GM18867 (cell line): ENCODE measurements around the gene PLVAP.

Source experiments
- ATAC-seq: cut with Tn5 transposase; IDR thresholded peaks from one replicate; pipeline ENCODE4 v1.9.1; 2021; ENCODE audit warnings: mild to moderate bottlenecking, moderate library complexity; ENCODE audit not compliant: unreplicated experiment

The PLVAP gene

DNA sequence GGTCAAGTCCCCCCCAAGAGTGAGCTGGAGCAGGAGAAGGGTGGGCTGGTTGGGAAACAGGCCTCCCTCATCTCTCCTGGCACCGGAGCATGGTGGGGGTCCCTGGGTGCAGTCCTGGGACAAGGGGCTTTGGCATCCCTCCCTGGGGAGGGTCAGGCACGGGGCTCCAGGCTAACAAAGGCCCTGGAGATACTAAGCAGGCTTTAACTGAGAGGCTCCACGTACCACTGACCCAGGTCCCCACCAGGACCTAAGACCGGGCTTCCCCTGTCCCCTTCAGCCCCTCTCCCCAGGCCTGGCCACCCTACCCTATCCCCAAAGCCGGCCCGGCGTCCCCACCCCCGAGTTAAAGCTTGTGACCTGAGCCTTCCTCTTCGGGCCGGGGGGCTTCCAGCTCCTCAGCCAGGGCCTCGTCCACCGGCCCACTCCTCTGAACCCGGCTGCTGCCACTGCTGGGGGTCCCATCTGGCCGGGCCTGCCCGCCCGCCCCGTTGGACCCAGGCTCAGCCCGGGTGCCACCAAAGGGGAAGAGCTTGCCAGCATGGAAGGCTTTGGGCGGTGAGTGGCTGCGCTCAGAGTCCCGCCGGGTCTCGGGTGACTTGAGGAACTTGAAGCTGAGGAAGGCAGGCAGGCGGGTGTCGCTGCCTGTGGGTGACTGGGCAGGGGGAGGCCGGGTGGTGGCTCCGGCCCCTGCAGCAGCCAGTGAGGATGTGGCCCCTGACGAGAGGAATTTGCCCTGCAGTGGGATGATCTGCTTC, 52.6 kb downstream of the PLVAP start:
- no peak for ATAC-seq

DNA sequence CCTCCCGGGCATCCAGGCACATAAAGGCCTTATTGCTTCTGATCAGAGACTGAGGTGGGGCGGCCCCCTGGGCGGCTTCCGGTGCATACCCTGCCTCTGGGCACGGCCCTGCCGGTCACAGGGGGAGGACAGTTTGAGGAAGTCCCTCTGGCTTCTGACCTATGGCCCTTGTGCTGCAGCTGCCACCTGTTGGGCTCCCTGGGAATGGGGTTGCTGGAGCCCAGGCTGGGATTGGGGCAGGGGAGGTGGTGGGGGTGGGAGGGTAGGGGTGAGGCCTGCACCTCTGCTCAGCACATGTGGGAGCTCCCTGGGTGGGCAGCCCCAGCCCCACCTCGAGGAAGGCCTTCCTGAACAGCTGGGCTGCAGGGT, 53.2 kb downstream of the PLVAP start:
- ATAC-seq: no peak

DNA sequence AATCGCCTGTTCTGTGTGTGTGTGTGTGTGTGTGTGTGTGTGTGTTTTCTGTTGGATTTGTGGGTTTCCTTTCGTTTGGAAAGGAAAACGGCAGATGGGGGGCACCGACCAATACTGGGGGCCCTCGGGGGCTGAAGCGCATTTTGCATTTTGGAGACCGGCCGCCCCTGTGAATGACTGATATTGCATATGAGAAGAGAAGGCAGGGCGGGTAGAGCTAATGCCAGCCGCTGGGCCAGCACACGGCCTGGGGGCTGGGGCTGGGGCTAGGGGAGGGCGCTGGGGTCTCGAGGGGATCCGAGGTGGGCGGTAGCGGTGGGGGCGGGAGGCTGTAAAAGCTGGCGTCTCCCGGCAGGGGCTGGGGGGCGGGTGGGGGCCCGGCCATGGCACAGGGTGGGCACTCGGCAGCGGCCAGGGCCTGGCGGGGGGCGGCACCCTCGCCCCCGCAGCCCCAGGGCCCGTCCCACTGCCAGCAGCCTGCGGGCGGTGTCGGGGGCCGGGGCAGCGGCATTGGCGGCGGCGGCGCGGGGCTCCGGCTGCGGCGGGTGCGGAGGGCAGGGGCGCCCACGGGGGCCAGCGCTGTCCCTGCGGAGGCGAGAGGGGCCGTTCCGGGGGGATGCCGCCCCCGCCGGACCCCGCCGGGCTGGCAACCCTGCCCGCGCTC, 53.7 kb downstream of the PLVAP start:
- no peak for ATAC-seq

DNA sequence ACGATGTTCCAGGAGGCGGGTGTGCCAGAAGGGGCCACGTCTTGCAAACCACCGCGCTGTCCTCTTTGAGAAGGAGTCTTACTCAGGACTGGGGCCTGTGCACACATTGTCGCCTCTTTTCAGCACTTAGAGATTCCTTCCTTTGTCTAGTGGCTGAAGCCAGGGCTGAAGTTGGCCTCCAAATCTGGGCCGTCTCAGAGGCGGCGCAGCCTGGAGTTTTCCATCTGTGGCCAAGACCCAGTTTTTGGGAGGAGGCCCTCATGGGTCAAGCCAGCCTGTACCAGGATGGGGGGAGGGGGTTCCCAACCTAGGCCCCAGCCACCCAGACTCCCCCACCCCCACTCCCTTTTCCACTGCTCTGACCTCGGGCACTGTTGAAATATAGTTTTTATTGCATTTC, 54.3 kb downstream of the PLVAP start:
- no peak for ATAC-seq

DNA sequence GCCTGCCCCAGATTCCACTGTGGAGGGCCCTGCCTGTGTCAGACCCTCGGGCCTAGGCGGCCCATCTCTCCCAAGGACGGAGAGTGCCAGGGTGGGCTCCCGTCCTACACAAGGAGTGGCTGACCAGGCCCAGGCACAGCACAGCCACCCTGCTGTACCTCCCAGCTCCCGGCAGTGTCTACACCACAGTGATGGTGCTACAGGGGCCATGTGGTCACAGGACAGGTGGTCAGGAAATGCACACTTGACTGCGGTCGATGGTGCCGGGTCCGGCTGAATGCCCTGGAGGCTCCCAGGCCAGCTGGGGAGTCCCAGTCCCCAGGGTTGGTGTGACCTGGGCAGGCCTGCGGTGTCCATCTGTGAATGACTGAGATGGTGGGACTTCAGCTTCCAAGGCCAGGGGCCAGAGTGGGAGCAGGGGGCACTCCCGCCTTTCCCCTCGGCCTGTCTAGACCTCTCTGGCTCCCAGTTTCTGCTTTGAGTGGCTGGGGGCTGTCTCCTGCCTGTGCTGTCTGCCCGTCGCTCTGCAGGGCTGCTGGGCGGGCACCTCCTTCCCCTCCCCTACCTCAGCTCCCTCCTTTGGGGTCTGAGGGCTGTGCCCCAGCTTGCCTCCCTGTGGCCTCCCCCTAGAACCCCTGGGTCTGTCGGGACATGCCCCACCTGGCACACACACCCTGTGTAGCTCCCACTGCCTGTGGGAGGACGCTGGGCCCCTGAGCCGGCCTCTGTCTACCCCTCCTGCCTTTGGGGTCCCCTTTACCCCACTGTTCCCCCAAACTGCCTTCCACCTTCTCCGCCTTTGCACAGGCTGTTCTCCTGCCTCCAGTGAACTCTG, 55.3 kb downstream of the PLVAP start:
- no peak for ATAC-seq

DNA sequence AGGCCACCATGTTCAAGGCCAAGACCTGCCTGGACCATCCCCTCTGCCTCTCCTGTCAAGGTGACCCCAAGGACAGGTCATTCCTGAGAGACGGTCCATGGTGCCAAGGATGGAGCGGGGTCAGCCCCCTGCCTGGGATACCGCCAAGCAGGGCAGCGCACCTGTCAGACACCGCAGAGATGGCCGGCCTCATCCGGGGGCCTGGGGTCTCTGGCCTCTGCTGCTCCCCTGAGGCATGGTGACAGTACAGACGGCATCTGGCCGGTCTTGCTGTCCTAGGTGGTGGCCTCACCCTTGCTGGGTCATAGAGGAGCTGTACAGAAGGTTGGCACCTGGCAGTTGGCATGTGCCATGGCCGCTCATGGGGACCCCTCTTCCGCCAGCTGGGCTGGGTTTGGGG, 56.7 kb downstream of the PLVAP start:
- ATAC-seq: no peak

DNA sequence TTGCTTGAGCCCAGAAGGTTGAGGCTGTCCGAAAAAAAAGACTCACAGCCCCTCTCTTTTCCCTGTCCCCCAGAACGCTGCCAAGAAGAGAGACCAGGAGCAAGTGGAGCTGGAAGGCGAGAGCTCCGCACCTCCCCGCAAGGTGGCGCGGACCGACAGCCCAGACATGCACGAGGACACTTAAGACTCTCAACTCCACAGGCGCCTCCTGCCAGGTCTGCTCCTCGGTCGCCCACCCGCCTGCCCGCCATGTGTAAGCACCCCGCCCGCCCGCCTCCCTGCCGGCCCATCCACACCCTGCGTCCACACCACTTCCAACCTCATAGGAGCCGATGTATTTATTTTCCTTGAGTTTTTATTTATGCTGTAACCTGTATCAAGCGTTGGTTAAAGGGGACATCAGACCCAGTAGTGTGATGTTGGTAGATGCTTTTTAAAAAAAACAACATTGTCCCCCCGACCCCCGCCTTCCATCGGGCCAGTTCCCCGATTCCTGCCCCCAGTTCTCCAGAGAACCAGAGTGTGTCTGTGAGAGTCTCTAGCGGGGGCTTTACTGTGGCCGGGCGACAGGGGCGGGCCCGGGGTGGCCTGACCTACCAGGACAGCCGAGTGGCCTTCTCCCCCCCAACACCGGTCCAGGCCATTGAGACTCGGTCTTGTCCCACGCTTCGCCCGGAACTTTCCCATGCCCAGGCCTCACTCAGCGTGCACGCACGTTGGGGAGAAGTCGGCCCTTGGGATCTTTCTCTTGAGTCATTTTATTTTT, 57.5 kb downstream of the PLVAP start:
- no peak for ATAC-seq

DNA sequence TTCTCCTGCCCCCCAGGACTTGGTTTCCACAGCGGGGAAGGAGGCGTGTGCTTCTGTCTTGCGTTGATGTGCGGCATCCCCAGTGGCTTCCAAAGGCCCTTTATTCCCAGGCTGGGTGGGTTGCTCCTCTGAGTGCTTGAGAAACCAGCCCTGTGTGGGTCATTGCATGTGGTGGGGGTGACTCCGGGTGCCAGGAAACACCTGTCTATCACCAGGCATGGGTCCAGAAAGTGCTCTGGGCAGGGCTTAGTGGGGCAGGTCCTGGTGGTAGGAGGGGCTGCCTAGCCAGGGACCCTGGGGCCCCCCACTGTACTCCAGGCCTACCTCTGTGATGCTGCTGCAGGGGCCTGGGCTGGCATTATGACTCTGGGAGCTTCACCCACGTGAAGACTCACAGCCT, 58.2 kb downstream of the PLVAP start:
- no peak for ATAC-seq

DNA sequence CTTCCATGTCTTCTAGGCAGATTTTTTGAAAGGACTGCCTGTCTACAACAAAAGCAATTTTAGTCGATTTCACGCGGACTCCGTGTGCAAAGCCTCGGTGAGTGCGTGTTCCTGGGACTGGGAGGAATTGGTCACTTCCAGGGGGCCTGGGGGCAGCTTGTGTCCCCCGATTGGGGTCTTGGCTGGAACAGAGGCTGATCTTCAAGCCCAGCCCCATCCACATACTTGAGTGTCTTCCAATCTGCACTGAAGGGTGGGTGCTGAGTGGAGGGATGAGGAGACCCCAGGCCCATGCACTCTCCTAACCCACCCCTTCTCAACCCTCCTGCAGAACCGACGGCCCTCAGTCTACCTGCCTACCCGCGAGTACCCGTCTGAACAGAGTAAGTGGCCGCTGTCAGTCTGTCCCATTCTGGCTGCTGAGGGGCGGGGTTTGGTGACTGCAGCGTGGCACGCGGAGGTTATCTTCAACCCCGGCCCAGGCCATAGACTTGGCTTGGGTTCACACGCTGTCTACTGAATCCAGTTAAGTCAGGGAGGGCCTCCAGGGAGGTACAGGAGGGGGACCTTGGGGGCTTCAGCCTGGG, 63.0 kb downstream of the PLVAP start:
- no peak for ATAC-seq

DNA sequence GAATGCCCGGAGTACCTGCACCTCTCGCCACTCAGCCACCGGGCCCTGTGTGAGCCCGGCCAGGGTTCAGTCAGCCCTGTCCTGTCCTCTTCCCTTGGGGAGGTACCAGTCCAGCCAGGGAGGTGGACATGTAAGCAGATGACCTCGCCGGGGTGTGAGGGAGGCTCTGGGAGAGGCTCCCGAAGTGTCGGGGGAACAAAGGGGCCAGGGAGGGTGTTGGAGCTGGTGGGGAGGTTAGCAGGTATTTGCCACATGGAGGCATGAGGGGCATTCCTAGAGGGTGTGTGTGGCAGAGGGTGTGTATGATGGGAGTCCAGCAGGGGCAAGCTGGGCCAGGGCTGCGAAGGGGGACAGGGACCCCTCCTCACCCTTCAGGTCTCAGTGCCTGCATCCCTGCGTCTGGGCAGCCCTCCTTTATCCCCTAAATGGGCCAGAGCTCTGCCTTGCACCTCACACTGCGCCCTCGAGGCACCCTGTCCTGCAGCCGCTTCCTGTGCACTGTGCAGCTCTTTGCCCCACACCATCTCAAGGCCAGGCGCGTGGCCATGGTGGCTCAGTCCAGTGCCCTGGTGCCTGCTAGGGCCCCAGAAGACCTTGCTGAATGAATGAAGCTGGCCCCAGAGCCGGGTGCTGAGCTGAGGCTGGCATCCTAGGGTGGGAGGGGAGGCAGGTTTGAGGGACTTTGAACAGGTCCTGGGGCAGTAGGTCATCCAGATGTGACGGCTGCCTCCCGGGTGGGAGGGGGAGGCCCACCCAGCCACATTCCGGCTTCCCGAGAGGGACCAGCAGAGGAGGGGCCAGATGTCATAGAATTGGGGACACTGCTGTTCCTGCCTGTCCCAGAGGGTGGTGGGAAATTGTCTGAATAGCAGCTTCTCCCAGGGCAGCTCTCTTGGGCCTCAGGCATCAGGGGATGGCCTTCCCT, 64.7 kb downstream of the PLVAP start:
- no peak for ATAC-seq

DNA sequence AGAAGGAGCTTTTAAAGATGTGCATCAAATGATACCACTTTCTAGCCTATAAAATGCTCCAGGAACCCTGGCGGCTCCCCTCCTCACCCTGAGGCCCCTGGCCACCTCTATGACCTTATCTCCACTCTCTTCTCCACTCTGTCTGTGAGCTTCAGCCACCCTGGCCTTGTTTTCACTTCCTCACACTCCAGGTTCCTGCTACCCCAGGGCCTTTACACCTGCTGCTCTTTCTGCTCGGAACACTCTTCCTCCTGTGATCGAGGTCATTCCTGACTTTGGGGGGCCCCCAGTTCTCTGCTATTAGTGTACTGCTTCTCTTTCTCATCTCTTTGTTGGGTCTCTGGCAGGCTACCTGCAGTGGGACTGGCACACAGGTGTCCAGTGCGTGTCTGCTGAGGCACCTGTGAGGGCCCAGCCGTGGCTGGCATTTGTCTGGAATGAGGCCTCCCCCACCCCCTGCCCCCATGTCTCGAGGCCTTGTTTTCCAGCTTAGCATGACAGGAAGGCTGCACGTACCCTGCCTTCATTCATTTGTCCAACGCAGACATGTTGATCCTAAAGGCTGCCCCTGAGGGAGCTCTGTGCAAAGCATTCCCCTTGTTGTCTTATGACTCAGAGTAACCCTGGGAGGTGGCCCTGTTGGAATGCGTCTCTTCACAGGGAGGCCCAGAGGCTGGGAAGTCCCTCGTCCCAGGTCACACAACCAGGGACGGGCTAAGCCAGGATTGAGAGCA, 65.5 kb downstream of the PLVAP start:
- no peak for ATAC-seq

DNA sequence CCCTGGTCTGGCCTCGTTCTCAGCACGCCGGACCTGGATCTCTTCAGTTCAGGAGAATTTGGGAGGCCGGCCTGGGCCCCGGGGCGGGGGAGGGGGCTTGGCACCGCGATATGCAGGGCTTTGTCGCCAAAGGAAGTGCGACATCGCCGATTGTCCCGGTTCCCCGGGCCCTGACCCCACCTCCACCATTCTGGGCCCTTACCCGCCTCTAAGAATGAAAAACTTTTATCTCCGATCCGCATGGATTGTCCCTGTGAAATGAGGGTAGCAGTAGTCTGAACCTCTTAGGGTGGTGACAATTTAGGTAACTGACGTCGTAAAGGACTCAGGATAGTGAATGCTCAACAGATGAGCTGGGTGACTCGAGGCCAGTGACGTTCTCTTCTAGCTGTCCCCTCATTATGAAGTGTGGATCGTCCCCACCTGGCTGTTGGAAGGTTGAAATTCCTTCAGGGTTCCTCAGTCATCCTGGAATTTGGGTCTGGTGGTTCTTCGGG, 67.1 kb downstream of the PLVAP start:
- ATAC-seq: no peak

DNA sequence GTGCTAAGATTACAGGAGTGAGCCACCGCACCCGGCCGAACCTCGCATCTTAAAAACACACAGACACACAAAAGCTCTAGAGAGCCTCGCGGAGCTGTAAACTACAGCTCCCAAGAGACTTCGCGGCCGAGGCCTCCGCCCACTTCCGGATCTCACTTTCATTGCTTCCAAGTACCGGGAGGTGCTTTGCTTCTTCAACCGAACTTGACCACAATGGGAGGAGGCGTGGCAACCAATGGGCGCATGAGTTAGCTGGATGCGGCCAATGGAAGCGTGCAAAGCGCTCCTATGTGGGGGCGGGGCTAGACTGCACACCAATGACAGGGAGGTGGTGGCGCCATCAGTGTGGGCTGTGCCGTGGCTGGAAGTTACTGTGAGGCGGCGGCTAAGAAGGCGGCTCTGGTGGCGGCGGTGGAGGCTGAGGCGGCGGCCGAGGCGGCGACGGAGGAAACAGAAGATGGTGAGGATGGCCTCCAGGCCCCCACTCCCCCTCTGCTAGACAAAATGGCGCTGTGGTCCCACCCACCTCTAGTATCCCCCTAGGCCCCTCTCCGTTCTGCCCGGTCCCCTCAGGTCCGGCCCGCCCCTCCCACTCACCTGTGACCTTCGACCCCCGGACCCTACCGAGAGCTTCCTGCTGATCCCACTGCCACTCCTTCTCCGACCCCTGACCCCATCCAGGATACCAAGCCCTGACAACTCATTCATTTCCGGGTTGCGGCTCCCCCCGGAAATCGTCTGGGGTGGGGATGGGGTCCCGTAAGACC, 67.8 kb downstream of the PLVAP start, which contains the start of gene DDA1:
DDA1 (plus strand) TSS at position 366 of the 767 bp plus-strand sequence; CDS start at position 458, 92 bp downstream.
- ATAC-seq: peak; percentile 58

DNA sequence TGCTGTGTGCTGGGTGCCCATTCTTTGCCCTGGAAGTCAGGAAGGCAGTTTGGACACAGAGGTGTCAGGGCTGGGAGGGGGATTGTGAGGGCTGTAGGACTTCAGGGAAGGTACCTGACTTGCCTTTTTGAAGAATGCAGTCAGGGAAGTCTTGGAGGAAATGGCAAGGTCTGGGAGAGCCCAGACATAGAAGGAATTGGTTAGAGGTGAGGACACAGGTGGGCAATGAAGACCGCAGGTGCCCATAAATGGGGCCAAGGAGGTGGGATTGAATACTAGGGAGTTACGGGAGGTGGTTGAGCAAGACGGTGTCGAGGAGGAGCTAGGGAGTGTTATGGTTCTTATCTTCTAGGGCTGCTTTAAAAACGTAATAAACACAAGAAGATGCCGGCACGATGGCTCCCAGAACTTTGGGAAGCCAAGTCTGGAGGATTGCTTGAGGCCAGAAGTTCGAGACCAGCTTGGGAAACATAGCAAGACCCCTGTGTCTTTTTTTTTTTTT, 69.2 kb downstream of the PLVAP start:
- no peak for ATAC-seq

DNA sequence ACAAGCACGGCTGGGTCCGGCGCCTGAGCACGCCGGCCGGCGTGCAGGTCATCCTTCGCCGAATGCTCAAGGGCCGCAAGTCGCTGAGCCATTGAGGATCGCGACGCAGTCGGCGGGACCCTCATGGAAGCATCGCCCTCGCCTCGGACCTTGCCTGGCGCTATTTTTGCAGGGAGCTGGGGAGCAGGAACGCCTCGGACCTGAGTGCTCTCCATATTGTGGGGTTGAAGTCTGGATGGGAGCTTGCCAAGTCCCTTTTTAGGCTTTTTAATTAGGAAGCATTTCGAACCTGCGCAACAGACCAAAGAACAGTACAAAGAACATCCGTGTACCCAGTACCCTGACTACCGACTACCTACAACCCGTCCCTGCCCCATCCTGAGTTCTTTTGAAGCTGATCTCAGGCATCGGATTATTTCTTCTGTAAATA, 70.8 kb downstream of the PLVAP start:
- no peak for ATAC-seq

DNA sequence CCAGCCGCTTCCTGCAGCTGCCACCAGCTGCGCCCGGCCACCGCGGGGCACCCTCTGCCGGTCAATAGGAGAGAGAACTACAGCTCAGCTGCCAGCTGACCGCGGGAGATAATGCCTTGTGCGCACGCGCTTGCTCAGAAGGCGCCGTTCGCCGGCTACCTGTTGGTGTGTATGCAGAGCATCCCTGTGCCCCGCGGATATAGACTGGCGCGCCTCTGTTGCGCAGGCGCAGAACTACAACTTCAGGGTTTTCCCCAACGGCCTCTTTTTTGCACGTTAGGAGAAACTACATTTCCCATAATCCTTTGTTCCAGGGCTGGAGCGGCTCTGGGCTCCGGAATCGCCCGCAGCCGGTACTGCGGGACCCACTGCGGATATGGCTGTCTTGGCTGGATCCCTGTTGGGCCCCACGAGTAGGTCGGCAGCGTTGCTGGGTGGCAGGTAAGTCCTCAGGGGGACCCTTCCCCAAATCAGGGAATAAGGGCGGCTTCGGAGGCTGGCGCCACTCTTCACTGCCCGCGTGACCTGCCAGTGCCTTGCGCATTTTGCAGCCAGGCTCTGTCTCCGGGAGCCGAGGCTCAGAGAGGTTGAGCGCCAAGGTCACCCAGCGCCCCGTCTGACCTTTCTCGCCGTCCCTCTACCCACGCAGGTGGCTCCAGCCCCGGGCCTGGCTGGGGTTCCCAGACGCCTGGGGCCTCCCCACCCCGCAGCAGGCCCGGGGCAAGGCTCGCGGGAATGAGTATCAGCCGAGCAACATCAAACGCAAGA, 71.4 kb downstream of the PLVAP start, which contains the start of gene MRPL34:
MRPL34 (plus strand) TSS at position 356 of the 768 bp plus-strand sequence; CDS start at position 377, 21 bp downstream.
- ATAC-seq: peak; percentile 66

DNA sequence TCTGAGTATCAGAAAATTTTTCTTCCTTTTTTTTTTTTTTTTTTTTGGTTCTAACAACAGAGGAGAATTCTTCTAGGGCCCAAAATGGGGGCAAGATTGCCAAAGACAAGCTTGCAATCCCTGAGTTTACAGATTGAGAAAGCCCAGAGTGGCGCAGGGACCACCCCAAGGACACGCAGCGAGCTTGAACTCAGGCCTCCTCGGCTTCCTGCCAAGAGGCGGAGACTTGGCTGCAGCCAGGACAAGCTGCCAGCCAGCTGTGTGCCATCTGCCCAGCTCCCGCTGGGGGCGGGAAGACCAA, 72.0 kb downstream of the PLVAP start:
- no peak for ATAC-seq
